ENCODE data around the gene CRIP3. TPM values are rescaled to one million over a fixed set of nuclear protein-coding genes. Genes with fewer than 3 reads are reported as not detected.

CRIP3 gene
- total RNA-seq, 1 experiment from 2014 or later, result 5.7 TPM

DNA sequence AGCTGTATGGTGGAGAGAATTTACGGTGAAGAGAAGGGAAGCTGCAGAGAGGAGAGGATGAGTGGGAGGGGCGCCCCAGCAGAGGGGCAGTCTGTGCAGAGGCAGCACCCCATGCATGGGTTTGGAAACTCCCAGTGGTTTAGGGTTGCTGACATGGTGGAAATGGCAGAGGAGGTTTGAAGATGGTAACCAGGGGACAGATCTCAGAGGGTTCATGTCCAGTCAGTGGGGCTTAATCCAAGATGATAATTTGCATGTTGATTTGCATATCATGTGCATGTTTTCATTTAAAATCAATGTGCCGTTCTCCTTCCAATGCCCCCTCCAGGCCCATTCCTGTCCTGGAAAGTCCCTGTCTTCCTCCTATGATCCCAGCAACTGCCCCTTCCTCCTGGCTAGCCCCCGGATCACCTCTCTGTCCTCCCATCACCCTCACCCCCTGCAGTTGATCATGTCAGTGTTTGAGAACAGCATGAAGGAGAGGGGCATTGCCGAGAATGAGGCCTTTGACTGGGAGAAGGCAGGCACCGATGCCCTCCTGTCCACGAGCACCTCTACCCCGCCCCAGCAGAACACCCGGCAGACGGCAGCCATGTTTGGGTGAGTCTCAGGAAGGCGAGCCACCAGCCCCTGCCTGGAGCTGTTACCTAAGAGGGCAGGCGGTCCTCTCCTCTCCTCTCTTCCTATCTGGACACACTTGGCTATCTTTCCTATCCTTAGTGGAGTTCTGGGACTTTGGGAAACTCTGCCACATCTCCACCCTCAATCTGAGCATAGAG, 51.1 kb downstream of the CRIP3 start:
- POLR2A ChIA-PET (ENCODE audit: unreplicated experiment), result no interaction called here
- intact Hi-C loops (cut with micrococcal nuclease; ENCODE audit: unreplicated experiment), result no loop called here
- no peaks in the 10 kb centered on the region for H3K9me2 ChIP-seq (ENCODE audit: insufficient read depth)
- no peaks in the 10 kb centered on the region for H4K20me1 ChIP-seq (ENCODE audit: insufficient read depth)
- H3K4me1 ChIP-seq (replicated peaks; ENCODE audit: insufficient read depth), result no peaks in the 10 kb centered on the region
- H2AFZ ChIP-seq, result no peak overlapping the region; the same call in 1 of the 2 replicates
- no peaks in the 10 kb centered on the region for H3K9me3 ChIP-seq (ENCODE audit: insufficient read depth, low read depth)
- no peak overlapping the region for H3K27ac ChIP-seq
- no peaks in the 10 kb centered on the region for H3K36me3 ChIP-seq (ENCODE audit: low read depth)
- BruUV-seq (replicated peaks), result no TSS peak
- no peaks in the 10 kb centered on the region for H3K79me2 ChIP-seq (ENCODE audit: low read depth)
- no peak for TF ChIP-seq EZH2 (IDR thresholded peaks at IDR 0.05; ENCODE audit: low read depth)
- TF ChIP-seq, protein P1, sequence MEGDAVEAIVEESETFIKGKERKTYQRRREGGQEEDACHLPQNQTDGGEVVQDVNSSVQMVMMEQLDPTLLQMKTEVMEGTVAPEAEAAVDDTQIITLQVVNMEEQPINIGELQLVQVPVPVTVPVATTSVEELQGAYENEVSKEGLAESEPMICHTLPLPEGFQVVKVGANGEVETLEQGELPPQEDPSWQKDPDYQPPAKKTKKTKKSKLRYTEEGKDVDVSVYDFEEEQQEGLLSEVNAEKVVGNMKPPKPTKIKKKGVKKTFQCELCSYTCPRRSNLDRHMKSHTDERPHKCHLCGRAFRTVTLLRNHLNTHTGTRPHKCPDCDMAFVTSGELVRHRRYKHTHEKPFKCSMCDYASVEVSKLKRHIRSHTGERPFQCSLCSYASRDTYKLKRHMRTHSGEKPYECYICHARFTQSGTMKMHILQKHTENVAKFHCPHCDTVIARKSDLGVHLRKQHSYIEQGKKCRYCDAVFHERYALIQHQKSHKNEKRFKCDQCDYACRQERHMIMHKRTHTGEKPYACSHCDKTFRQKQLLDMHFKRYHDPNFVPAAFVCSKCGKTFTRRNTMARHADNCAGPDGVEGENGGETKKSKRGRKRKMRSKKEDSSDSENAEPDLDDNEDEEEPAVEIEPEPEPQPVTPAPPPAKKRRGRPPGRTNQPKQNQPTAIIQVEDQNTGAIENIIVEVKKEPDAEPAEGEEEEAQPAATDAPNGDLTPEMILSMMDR (conservative IDR thresholded peaks at IDR 0.05), result no peak
- no peak overlapping the region for H3K4me2 ChIP-seq
- no peak for DNase-seq
- H3K27me3 ChIP-seq (ENCODE audit: insufficient read depth, low read depth), result 0 out of 2 replicates have a peak, but pooled peaks cover 3% of the 10 kb centered on the region
- H3K4me3 ChIP-seq, result no peak overlapping the region
- H3F3A ChIP-seq (ENCODE audit: insufficient read depth, low read depth), result no peaks in the 10 kb centered on the region
- CTCF ChIA-PET, result no interaction called here

DNA sequence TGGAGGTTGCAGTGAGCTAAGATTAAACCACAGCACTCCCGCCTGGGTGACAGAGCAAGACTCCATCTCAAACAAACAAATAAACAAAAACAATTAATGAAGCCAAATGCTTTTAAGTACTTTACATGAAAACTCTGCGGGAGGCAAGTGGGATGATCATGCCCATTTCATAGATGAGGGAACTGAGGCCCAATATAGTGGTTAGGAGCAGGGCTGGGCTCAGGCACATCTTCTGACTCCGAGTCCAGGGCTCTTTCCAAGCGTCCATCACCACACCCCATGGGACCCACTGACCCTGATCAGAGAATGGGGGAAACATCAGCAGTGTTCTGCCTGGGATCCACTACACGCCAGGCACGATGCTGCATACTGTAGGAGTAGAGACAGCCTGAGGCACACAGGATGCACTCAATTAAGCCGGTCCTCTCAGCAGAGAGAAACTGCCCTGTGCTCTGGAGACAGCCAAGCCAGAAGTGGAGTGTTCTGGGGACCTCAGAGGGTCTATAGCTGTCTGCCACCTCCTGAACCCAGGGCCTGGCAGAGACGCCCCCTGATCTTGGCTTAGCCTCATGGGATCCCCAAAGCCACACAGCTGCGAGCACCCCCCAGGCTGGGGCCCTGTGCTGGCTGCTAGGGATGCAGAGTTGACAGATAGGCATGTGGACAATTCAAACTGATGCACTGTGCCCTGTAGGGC, 51.8 kb downstream of the CRIP3 start:
- H3F3A ChIP-seq (ENCODE audit: insufficient read depth, low read depth), result no peaks in the 10 kb centered on the region
- H3K4me2 ChIP-seq, result no peak overlapping the region
- H3K9me3 ChIP-seq (ENCODE audit: insufficient read depth, low read depth), result no peaks in the 10 kb centered on the region
- H3K79me2 ChIP-seq (ENCODE audit: low read depth), result no peaks in the 10 kb centered on the region
- no peak for DNase-seq
- H3K4me1 ChIP-seq (replicated peaks; ENCODE audit: insufficient read depth), result no peaks in the 10 kb centered on the region
- no peak overlapping the region for H3K4me3 ChIP-seq
- H2AFZ ChIP-seq, result no peak overlapping the region
- H3K27me3 ChIP-seq (ENCODE audit: insufficient read depth, low read depth), result peaks cover 4% of the 10 kb centered on the region; the same call in 1 of the 2 replicates
- TF ChIP-seq, protein P1 (conservative IDR thresholded peaks at IDR 0.05), result no peak
- TF ChIP-seq EZH2 (IDR thresholded peaks at IDR 0.05; ENCODE audit: low read depth), result no peak
- no peaks in the 10 kb centered on the region for H4K20me1 ChIP-seq (ENCODE audit: insufficient read depth)
- no peaks in the 10 kb centered on the region for H3K36me3 ChIP-seq (ENCODE audit: low read depth)
- intact Hi-C loops (cut with micrococcal nuclease; ENCODE audit: unreplicated experiment), result no loop called here
- ChIA-PET POLR2A (ENCODE audit: unreplicated experiment) (no interaction called here), CTCF (no interaction called here)
- H3K27ac ChIP-seq, result no peak overlapping the region
- no peaks in the 10 kb centered on the region for H3K9me2 ChIP-seq (ENCODE audit: insufficient read depth)
- no TSS peak for BruUV-seq (replicated peaks)

Other genes starting within 250 kb of the CRIP3 start
- gene MRPL2, start 249.4 kb downstream of the CRIP3 start, total RNA-seq (2021), result 86.2 and 110 TPM in 2 replicates
- gene KLC4, start 249.2 kb downstream of the CRIP3 start, total RNA-seq (2021), result 46.2 and 46.7 TPM in 2 replicates
- 106 and 110 TPM in 2 replicates for gene PTK7, start 232.5 kb downstream of the CRIP3 start, total RNA-seq (2021)
- 22.0 and 25.4 TPM in 2 replicates for gene SRF, start 137.6 kb downstream of the CRIP3 start, total RNA-seq (2021)
- gene CUL9, start 126.6 kb downstream of the CRIP3 start, total RNA-seq (2021), result 52.8 and 71.6 TPM in 2 replicates
- gene DNPH1, start 79.3 kb downstream of the CRIP3 start, total RNA-seq (2021), result 43.5 and 57.0 TPM in 2 replicates
- 0.07 and 0.15 TPM in 2 replicates for gene TTBK1, start 65.3 kb downstream of the CRIP3 start, total RNA-seq (2021)
- not detected in 2 replicates for gene SLC22A7, start 10.6 kb downstream of the CRIP3 start, total RNA-seq (2021)
- gene ZNF318, start 60.8 kb upstream of the CRIP3 start, total RNA-seq (2021), result 14.9 and 17.1 TPM in 2 replicates
- gene ABCC10, start 118.7 kb upstream of the CRIP3 start, total RNA-seq (2021), result 28.4 and 28.7 TPM in 2 replicates
- gene DLK2, start 146.7 kb upstream of the CRIP3 start, total RNA-seq (2021), result 3.6 and 6.2 TPM in 2 replicates
- 50.5 and 60.9 TPM in 2 replicates for gene TJAP1, start 168.7 kb upstream of the CRIP3 start, total RNA-seq (2021)
- 0.55 and 1.5 TPM in 2 replicates for gene LRRC73, start 201.5 kb upstream of the CRIP3 start, total RNA-seq (2021)
- gene YIPF3, start 208.1 kb upstream of the CRIP3 start, total RNA-seq (2021), result 91.3 and 98.4 TPM in 2 replicates
- 41.4 and 42.2 TPM in 2 replicates for gene POLR1C, start 208.3 kb upstream of the CRIP3 start, total RNA-seq (2021)

Measured in PC-9 (cell line).